Neutrophil (primary cell): ENCODE measurements around the gene ACOXL.

ENCODE experiments used
- H3K27ac ChIP-seq: fragments of 200-600 bp; sonication (generic); 2 replicates; pipeline ENCODE4 v1.5.1; 2016; ENCODE audit warnings: mild to moderate bottlenecking, moderate library complexity
- H3K27me3 ChIP-seq: fragments of 200-600 bp; sonication (generic); 2 replicates; pipeline ENCODE4 v1.6.0; 2016; ENCODE audit warnings: mild to moderate bottlenecking
- H3K36me3 ChIP-seq: fragments of 200-600 bp; sonication (generic); 2 replicates; pipeline ENCODE4 v1.5.1; 2017
- H3K4me1 ChIP-seq, 2 experiments: fragments of 200-600 bp in 1 of 2; sonication (generic) in 1 of 2; 1 replicate in 1 of 2; 2 replicates in 1 of 2; pipeline versions ENCODE4 v1.5.1 to v1.6.1; 2013 to 2016; ENCODE audit warnings: low read depth in 1 of 2, low read length in 1 of 2, mild to moderate bottlenecking in 1 of 2, moderate library complexity in 1 of 2; ENCODE audit not compliant: control insufficient read depth in 1 of 2, insufficient read depth in 1 of 2
- H3K4me3 ChIP-seq, 2 experiments: fragments of 200-600 bp in 1 of 2; sonication (generic) in 1 of 2; 1 replicate in 1 of 2; 2 replicates in 1 of 2; pipeline ENCODE4 v1.5.1; 2013 to 2016; ENCODE audit warnings: low read depth in 1 of 2, low read length in 1 of 2, mild to moderate bottlenecking in 1 of 2, moderate library complexity in 1 of 2
- H3K9me3 ChIP-seq: fragments of 200-600 bp; sonication (generic); 2 replicates; pipeline ENCODE4 v1.5.1; 2016
- CTCF ChIP-seq: fragments of 200-600 bp; sonication (generic); IDR thresholded peaks from 2 replicates; pipeline ENCODE4 v1.5.1; 2016; ENCODE audit warnings: antibody characterized with exemption

Gene ACOXL

GRCh38 chr2:111164078-111164477 lies 431.7 kb downstream of the ACOXL start:
- Histone ChIP-seq H3K27ac (no peak overlapping the region), H3K36me3 (peaks cover 32% of the 10 kb centered on the region)
- TF ChIP-seq CTCF, result no peak

DNA sequence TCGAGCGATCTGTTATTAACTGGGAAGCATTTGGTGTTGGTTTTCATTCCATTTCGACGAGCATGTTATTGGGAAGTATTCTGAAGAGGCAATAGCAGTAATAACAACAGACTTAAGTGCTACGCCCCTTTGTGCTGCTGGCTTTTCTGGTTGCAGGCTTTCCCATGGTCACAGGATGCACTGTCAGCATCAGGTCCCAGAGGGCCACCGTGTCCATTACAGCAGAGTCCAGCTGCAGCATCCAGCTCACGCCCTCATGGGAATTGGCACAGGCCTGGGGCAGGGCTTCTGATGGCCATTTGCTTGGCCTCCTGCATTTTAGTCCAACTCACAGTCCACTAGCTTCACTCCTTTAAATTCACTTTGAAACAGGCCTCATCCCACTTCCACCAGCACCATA lies 432.7 kb downstream of the ACOXL start:
- Histone ChIP-seq H3K9me3 (no peaks in the 10 kb centered on the region), H3K4me3 (no peak overlapping the region), H3K27ac (no peak overlapping the region), H3K36me3 (peaks cover 32% of the 10 kb centered on the region), H3K27me3 (peaks cover 70% of the 10 kb centered on the region), H3K4me1 (peaks cover 0 to 9% of the 10 kb centered on the region in 2 experiments)
- TF ChIP-seq CTCF, result no peak

More at GRCh38 chr2:111164078-111164477, 431.7 kb downstream of the ACOXL start:
- Histone ChIP-seq H3K4me1 (peaks cover 0 to 9% of the 10 kb centered on the region in 2 experiments), H3K27me3 (peaks cover 60% of the 10 kb centered on the region), H3K9me3 (no peaks in the 10 kb centered on the region), H3K4me3 (no peak overlapping the region)

GRCh38 chr2:111166115-111166514 lies 433.7 kb downstream of the ACOXL start:
- no peak for TF ChIP-seq CTCF
- H3K9me3 ChIP-seq, result no peaks in the 10 kb centered on the region
- H3K36me3 ChIP-seq, result peaks cover 32% of the 10 kb centered on the region
- no peak overlapping the region for H3K4me3 ChIP-seq
- peaks cover 0 to 9% of the 10 kb centered on the region in 2 experiments for H3K4me1 ChIP-seq
- H3K27me3 ChIP-seq, result peaks cover 66% of the 10 kb centered on the region
- H3K27ac ChIP-seq, result no peak overlapping the region

- H3K9me3 ChIP-seq, result no peaks in the 10 kb centered on the region
- H3K4me1 ChIP-seq, result peaks cover 0 to 9% of the 10 kb centered on the region in 2 experiments
- peaks cover 66% of the 10 kb centered on the region for H3K27me3 ChIP-seq
- H3K27ac ChIP-seq, result no peak overlapping the region
- TF ChIP-seq CTCF, result no peak
- peaks cover 26% of the 10 kb centered on the region for H3K36me3 ChIP-seq
- H3K4me3 ChIP-seq, result no peak overlapping the region
Observed at GRCh38 chr2:111167076-111167862, 434.9 kb downstream of the ACOXL start.

- Histone ChIP-seq H3K27ac (no peak overlapping the region), H3K27me3 (peaks cover 66% of the 10 kb centered on the region), H3K9me3 (no peaks in the 10 kb centered on the region), H3K4me1 (peaks cover 0 to 6% of the 10 kb centered on the region in 2 experiments), H3K36me3 (peaks cover 26% of the 10 kb centered on the region), H3K4me3 (no peak overlapping the region)
- no peak for TF ChIP-seq CTCF
Observed at GRCh38 chr2:111167863-111168162, 435.4 kb downstream of the ACOXL start.
